AG09309 (cell line): ENCODE measurements around the gene PRDX1.
"Not testable (repeated sequence)": the region's sequence is repeated elsewhere in the genome, so short reads cannot be mapped to it uniquely, and the experiment has no call there.

Experiments used
- DNase-seq: peaks from one replicate; pipeline ENCODE4 v3.0.0-alpha.2; 2010; ENCODE audit warnings: low read depth
- H3K4me3 ChIP-seq: 2 replicates; pipeline ENCODE4 v1.5.1; 2011; ENCODE audit warnings: mild to moderate bottlenecking, low read depth, low read length, moderate library complexity; ENCODE audit not compliant: control insufficient read depth
- TF ChIP-seq, protein P1 (sequence below): IDR thresholded peaks from 2 replicates; pipeline ENCODE4 v1.5.1; 2011; ENCODE audit warnings: mild to moderate bottlenecking, low read depth, low read length, inconsistent platforms; ENCODE audit not compliant: insufficient read depth, control insufficient read depth; ENCODE audit errors: missing control alignments

PRDX1 gene

DNA sequence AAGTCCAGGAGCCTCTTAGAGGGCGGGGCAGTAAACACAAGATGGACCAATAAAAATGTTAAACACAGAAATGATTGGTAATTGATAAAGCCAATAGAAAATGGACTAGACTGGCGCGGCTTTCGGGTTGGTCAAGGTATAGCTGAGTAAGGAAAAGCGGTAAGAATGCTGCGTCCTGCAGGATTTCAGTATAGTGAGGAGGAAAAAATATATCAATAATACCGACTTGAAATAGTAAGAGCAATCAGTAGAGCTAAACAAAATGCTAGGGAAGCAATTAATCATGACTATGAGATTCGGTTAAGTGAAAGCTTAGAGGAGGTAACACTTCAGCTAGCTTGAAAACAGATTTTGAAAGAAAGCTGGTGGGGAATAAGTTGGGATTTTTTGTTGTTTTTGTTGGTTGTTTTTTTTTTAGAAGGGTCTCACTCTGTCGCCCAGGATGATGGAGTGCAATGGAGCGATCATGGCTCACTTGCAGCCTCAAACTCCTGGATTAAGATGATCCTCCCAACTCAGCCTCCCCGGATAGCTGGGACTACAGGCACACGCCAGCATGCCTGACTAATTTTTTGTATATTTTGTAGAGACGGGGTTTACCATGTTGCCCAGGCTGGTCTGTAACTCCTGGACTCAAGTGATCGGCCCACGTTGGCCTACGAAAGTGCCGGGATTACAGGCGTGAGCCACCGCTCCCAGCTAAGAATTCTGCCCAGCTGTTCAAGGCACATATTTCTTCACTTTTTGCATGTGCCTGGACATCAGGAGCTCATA is 30.0 kb downstream of the PRDX1 start:
- TF ChIP-seq, protein P1, sequence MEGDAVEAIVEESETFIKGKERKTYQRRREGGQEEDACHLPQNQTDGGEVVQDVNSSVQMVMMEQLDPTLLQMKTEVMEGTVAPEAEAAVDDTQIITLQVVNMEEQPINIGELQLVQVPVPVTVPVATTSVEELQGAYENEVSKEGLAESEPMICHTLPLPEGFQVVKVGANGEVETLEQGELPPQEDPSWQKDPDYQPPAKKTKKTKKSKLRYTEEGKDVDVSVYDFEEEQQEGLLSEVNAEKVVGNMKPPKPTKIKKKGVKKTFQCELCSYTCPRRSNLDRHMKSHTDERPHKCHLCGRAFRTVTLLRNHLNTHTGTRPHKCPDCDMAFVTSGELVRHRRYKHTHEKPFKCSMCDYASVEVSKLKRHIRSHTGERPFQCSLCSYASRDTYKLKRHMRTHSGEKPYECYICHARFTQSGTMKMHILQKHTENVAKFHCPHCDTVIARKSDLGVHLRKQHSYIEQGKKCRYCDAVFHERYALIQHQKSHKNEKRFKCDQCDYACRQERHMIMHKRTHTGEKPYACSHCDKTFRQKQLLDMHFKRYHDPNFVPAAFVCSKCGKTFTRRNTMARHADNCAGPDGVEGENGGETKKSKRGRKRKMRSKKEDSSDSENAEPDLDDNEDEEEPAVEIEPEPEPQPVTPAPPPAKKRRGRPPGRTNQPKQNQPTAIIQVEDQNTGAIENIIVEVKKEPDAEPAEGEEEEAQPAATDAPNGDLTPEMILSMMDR, result no peak
- DNase-seq, result no peak
- peak overlapping the region; percentile 73 for H3K4me3 ChIP-seq

DNA sequence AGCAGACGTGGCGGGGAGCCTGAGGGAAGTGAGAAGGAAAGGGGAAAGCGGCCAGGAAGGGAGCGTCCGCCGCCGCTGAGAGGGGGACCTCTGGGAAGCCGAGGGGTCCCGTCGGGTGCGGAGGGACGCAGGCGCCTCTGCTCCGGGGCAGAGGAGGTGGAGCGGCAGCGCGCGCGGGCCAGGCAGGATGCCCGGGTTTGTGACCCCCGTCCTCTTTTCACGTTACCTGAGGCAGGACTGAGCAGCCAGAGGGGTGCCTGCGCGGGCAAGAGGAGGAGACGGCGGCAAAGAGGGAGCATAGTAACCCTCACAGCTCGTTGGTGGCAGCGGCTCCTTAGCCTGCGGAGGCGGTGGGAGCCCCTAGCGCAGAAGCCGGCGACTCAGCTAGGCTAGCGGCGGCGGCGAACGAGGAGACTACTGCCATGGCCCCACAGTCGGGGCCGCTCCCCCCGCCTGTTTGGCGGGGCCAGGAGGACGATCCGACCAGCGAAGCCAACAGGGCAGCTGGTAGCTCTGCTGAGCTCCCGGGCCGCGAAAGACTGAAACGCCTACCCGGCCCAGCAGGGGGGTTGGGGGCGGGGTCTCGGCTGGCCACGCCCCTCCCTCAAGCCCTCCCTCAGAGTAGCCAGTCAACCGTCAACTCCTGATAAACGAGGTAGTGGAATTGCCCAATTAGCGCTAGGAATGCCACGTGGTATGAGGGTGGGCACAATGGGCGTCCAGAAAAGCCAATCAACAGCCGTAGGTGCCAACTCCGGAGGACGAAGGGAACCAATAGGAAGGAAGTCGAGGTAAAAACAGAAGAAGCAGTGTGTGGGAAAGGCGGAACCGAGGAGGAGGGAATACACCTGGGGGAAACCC is 30.8 kb downstream of the PRDX1 start, which contains the start of gene TESK2:
Gene TESK2 (minus strand): TSS at position 538 of the 861 bp plus-strand sequence. CDS start 33,378 bp downstream, outside the sequence.
- peak within 1 kb of the TSS; percentile 73 for H3K4me3 ChIP-seq
- DNase-seq, result peak; percentile 97
- TF ChIP-seq, protein P1, result no peak

DNA sequence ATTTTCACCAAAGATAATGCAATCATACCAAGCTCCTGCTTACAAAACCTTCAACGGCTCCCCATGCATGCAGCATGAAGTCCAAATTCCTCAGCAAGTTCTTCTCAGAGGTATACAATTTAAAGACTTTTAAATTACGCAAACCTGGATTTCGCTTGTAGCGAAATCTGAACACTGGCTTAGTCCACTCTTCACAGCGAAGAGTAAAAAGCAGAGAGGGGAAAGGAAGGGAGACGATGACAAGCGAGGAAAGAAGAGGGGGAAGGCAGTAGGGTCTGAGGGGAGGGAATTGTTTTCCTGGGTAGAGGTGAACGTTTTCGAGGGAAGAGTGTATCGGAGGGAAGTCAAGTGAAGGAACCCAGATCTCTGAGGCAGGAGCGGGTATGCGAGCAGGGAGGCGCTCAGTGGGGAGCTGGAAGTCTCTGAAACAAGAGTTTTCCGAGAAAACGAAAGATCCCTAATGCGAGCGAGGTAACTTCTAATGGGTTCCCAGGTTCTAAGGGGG is 31.5 kb downstream of the PRDX1 start:
- TF ChIP-seq, protein P1, result no peak
- H3K4me3 ChIP-seq, result peak overlapping the region; percentile 73
- no peak for DNase-seq

DNA sequence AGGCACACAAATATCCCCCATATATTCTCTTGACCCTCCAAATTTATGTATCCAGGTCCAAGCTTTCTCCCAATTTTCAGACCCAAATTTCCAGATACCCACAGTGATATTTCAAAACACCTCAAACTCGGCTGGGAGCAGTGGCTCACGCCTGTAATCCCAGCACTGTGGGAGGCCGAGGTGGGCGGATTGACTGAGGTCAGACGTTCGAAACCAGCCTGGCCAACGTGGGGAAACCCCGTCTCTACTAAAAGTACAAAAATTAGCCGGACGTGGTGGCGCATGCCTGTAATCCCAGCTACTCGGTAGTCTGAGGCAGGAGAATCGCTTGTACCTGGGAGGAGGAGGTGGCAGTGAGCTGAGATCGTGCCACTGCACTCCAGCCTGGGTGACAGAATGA is 32.3 kb downstream of the PRDX1 start:
- not testable (repeated sequence) for DNase-seq, H3K4me3 ChIP-seq

DNA sequence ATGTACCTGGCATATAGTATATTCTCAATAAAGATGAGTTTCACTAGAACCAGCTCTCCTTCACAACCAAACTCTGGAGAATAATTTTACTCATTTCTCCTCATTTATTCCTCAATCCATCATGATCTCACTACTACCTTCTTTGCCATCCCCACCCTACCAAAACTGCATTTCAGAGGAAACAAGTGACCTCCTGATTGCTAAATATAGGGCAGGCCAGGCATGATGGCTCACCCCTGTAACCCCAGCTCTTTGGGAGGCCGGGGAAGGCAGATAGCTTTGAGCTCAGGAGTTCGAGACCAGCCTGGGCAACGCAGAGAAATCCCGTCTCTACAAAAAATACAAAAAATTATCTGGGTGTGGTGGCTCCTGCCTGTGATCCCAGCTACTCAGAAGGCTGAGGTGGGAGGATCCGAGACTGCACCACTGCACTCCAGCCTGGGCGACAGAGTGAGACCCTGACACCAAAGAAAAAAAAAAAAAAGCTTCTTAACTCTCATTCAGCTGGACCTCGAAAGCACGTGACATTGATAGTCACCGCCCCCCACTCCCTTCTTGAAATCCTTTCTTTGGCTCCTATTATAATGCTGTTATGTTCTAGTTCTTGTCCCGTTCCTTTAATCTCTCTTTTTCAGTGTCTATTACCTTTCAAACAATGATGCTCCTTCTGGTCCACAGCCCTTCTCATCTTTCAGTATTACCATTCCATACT is 32.9 kb downstream of the PRDX1 start:
- TF ChIP-seq, protein P1, result no peak
- no peak for DNase-seq
- no peak overlapping the region for H3K4me3 ChIP-seq

DNA sequence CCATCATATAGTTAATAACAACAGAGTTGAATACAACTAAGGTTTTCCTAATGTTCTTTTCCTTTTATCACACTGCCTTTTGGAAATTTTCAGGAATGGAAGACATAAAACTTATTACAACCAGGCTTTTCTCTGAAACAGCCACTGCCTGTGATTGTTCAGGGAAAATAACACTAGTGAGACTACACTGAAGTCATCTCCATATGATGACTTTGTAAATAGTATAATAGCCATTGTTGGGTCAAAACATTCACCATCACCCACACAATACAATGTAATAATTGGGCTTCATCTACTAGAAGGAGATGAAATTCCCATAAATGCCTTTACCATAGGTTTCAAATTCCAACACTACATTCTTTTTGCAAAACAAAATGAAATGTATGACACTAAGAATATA is 35.7 kb downstream of the PRDX1 start:
- no peak for DNase-seq
- TF ChIP-seq, protein P1, result no peak
- no peak overlapping the region for H3K4me3 ChIP-seq
